BJ (cell line): ENCODE data around the gene PIGS. TPM values are rescaled to one million over a fixed set of nuclear protein-coding genes. Genes with fewer than 3 reads are reported as not detected.
"Not testable (repeated sequence)": the region's sequence is repeated elsewhere in the genome, so short reads cannot be mapped to it uniquely, and the experiment has no call there.

ENCODE experiments used
- CTCF ChIA-PET: fragments of 350-600 bp; formaldehyde crosslinking; extraction: SDS; loops from one replicate; lab custom pipeline; 2021; ENCODE audit warnings: antibody characterized with exemption, inconsistent platforms; lab: Yijun Ruan, JAX
- POLR2A ChIA-PET: fragments of 300-600 bp; sonication (Branson Sonifier 250); formaldehyde crosslinking; extraction: SDS; loops from one replicate; lab custom pipeline; 2021; ENCODE audit warnings: antibody characterized with exemption; lab: Charles Lee
- DNase-seq: peaks from one replicate; pipeline ENCODE4 v3.0.0-alpha.2; 2011; ENCODE audit warnings: low read depth
- H3K27me3 ChIP-seq: 2 replicates; pipeline ENCODE4 v1.6.0; 2011; ENCODE audit warnings: low read length; ENCODE audit not compliant: control insufficient read depth, insufficient read depth
- H3K36me3 ChIP-seq: 2 replicates; pipeline ENCODE4 v1.5.1; 2011; ENCODE audit warnings: low read length; ENCODE audit not compliant: control insufficient read depth, insufficient read depth
- H3K4me3 ChIP-seq: 2 replicates; pipeline ENCODE4 v1.5.1; 2011; ENCODE audit warnings: low read depth, mild to moderate bottlenecking, control low read depth, low read length
- polyA plus RNA-seq: library from polyadenylated mRNA; depleted of rRNA; stranded (reverse); fragments of >200 nt; gene quantifications from 2 replicates; pipeline ENCODE4 v1.2.3, GENCODE V29; 2011
- TF ChIP-seq, protein P1 (sequence below): IDR thresholded peaks from 2 replicates; pipeline ENCODE4 v1.5.1; 2011; ENCODE audit warnings: low read depth, mild to moderate bottlenecking, control low read depth, inconsistent platforms, low read length, moderate library complexity; ENCODE audit not compliant: insufficient read depth

PIGS gene
- polyA plus RNA-seq, 1 experiment = 99.5 TPM

DNA sequence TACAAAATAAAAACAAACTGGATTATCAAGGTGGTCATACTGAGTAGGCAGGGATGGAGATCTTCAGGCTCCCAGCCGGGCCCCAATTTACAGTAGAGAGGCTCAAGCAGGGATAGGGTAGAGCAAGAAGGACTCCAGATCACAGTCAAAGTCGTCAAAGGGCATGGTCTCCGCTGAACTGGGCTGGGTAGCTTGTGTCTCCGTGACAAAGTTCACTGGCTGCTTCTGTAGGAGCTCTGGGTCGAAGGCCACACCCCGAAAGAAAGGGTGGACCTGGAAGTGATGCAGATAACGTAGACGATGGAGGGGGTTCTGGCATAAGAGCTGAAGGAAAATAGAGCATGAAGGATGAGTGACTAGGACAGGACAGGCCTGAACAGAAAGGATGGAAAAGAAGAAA, 39.1 kb upstream of the PIGS start:
- H3K4me3 ChIP-seq = no peak overlapping the region
- TF ChIP-seq, protein P1, sequence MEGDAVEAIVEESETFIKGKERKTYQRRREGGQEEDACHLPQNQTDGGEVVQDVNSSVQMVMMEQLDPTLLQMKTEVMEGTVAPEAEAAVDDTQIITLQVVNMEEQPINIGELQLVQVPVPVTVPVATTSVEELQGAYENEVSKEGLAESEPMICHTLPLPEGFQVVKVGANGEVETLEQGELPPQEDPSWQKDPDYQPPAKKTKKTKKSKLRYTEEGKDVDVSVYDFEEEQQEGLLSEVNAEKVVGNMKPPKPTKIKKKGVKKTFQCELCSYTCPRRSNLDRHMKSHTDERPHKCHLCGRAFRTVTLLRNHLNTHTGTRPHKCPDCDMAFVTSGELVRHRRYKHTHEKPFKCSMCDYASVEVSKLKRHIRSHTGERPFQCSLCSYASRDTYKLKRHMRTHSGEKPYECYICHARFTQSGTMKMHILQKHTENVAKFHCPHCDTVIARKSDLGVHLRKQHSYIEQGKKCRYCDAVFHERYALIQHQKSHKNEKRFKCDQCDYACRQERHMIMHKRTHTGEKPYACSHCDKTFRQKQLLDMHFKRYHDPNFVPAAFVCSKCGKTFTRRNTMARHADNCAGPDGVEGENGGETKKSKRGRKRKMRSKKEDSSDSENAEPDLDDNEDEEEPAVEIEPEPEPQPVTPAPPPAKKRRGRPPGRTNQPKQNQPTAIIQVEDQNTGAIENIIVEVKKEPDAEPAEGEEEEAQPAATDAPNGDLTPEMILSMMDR = no peak
- CTCF ChIA-PET = interaction anchor here (1.0 to 3.7 kb wide), 9 partner anchors 9 to 117 kb away, joined by 3 to 27 read pairs (median 4); partner anchors contain the start of genes BLTP2 and PIGS
- no peaks in the 10 kb centered on the region for H3K27me3 ChIP-seq
- POLR2A ChIA-PET = no interaction called here
- H3K36me3 ChIP-seq = no peaks in the 10 kb centered on the region; the same call in 1 of the 2 replicates
- DNase-seq = no peak

DNA sequence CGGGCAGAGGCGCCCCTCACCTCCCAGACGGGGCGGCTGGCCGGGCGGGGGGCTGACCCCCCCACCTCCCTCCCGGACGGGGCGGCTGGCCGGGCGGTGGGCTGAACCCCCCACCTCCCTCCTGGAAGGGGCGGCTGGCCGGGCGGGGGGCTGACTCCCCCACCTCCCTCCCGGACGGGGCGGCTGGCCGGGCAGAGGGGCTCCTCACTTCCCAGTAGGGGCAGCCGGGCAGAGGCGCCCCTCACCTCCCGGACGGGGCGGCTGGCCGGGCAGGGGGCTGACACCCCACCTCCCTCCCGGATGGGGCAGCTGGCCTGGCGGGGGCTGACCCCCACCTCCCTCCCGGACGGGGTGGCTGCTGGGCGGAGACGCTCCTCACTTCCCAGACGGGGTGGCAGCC, 32.7 kb upstream of the PIGS start:
- H3K27me3 ChIP-seq, DNase-seq, H3K4me3 ChIP-seq, H3K36me3 ChIP-seq, POLR2A ChIA-PET, CTCF ChIA-PET: not testable (repeated sequence)

DNA sequence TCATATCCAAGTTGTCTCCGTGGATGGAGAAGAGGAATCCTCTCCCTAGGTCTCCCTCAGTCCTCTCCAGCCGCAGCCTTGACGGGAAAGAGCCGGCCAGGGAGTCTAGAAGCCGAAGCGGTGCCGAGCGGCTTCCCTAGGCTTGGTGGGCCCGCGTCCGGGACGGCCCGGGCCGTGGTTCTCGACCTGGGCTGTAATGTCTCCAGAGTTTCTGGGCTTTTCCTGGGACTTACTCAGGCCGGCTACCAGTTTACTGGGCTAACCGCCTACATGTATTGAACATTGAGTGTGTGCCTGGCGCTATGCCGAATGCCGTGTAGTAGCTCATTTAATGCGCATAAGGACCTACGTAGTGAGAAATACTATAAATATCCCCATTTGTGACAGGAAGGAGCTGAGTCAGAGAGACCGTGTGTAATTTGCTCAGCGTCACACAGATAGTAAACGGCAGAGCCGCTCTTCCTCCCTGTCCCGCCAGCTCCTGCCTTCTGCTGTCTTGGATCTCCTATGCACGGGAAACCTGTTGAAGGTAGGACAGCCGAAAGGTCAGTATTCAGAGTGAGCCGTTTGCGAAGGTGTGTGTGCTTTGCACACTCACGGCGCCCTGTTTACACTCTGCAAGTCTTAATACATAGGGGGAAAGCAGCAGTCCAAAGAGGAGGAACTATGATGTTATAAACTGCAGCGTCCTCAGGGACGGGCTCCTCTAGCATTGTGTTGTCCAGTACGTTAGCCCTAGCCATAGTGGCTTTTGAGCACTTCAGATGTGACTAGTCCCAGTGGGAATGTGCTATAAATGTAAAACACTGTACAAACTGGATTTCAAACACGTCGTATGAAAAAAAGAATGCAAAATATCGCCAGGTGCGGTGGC, 28.2 kb upstream of the PIGS start:
- H3K4me3 ChIP-seq = peak overlapping the region; percentile 65
- POLR2A ChIA-PET = interaction anchor here (0.5 kb wide), 1 partner anchor 101 kb away, joined by 16 read pairs; no protein-coding TSS in a partner anchor
- CTCF ChIA-PET = interaction anchor here (1.1 to 5.5 kb wide), 3 partner anchors 10 to 45 kb away, joined by 4 to 35 read pairs (median 6); partner anchors contain the start of genes BLTP2 and RSKR
- TF ChIP-seq, protein P1 = no peak
- no peaks in the 10 kb centered on the region for H3K27me3 ChIP-seq
- DNase-seq = peak; percentile 53
- H3K36me3 ChIP-seq = no peaks in the 10 kb centered on the region

DNA sequence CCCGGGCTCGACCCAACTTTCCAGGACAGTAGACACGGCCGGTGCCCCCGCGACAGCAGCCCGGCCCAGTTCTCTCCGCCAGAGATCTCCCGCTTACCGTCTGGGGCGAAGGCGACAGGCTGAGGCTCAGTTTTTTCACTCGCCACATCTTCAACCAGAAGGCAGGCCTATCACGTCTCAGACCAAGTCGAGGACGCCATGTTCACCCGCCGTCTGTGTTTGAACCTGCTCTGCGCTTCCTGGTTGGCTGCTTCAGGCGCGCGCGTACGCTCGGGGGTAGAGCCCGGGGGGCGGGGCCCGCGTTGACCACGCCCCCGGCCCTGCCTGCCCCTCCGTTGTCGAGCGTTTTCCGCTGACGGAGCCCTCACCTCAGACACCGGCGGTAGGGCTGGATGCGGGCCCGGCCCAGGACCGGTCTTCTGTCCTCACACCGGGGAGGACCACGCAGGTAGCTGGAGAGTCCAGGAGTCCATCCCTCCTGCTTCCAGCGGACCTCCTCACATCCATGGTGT, 27.5 kb upstream of the PIGS start, which contains the start of gene SPAG5:
TSS of gene SPAG5 (minus strand) at position 227 of the 512 bp plus-strand sequence. CDS start at position 148, 79 bp downstream.
- no peaks in the 10 kb centered on the region for H3K27me3 ChIP-seq
- peak within 1 kb of the TSS; percentile 65 for H3K4me3 ChIP-seq
- peak; percentile 57 for DNase-seq
- TF ChIP-seq, protein P1 = no peak
- ChIA-PET POLR2A (interaction anchor here (1.0 kb wide), 1 partner anchor 10 kb away, joined by 3 read pairs; no protein-coding TSS in a partner anchor), CTCF (interaction anchor here (1.1 to 5.5 kb wide), 2 partner anchors 11 to 14 kb away, joined by 4 to 35 read pairs; partner anchors contain the start of gene RSKR)
- H3K36me3 ChIP-seq = no peaks in the 10 kb centered on the region

DNA sequence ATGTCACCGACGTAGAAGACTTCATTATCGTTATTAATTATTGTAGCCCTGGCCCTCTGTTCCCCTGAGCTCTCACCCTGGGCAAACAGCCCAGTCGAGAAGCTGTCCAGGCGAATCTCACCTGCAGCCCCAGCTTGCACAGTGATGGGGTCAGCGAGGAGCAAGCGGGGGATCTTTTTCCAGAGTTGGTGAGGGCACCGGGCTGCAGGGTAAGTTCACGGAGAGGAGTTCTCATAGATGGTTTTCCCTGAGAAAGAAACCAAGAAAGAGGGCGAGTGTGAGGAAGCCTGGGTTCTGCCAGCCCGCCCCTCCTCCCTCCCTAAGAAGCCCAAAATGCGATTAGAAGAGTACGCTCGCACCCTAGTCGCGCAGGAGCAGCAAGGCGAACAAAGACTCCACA, 27.1 kb upstream of the PIGS start:
- peak overlapping the region; percentile 65 for H3K4me3 ChIP-seq
- DNase-seq = no peak
- ChIA-PET CTCF (interaction anchor here (5.5 kb wide), 1 partner anchor 14 kb away, joined by 35 read pairs; the partner anchor contains the start of gene RSKR), POLR2A (interaction anchor here (1.0 kb wide), 1 partner anchor 9 kb away, joined by 3 read pairs; no protein-coding TSS in a partner anchor)
- TF ChIP-seq, protein P1 = no peak
- no peaks in the 10 kb centered on the region for H3K27me3 ChIP-seq
- H3K36me3 ChIP-seq = no peaks in the 10 kb centered on the region
